WTC11 (cell line): Measurements from ENCODE around the gene AKR1C3. TPM values are rescaled to one million over a fixed set of nuclear protein-coding genes. Genes with fewer than 3 reads are reported as not detected.
"Not testable (repeated sequence)": the region's sequence is repeated elsewhere in the genome, so short reads cannot be mapped to it uniquely, and the experiment has no call there.

Source experiments
- ATAC-seq: fragments of 200-7000 bp; cut with Tn5 transposase; 2 replicates; pipeline ENCODE4 v1.10.0; 2021; ENCODE audit warnings: mild to moderate bottlenecking, moderate library complexity
- CTCF ChIA-PET: fragments of 300-600 bp; sonication (Branson Sonifier 250); formaldehyde crosslinking; loops from one replicate; lab custom pipeline; 2021; ENCODE audit warnings: antibody characterized with exemption; lab: Charles Lee
- POLR2A ChIA-PET: fragments of 350-600 bp; sonication (Branson Sonifier 250); formaldehyde crosslinking; loops from one replicate; lab custom pipeline; 2021; ENCODE audit warnings: antibody characterized with exemption; lab: Charles Lee
- DNase-seq: peaks from one replicate; pipeline ENCODE4 v3.0.0; 2021; ENCODE audit warnings: low spot score
- H3K27ac Mint-ChIP-seq: 2 replicates; pipeline ENCODE4 v1.8.0; 2021; ENCODE audit warnings: mixed read lengths
- H3K27me3 Mint-ChIP-seq: 2 replicates; pipeline ENCODE4 v1.8.0; 2021; ENCODE audit warnings: low read depth, mild to moderate bottlenecking, moderate library complexity, mixed read lengths
- H3K36me3 Mint-ChIP-seq: 2 replicates; pipeline ENCODE4 v1.8.0; 2021; ENCODE audit warnings: mixed read lengths
- H3K4me1 Mint-ChIP-seq: 2 replicates; pipeline ENCODE4 v1.8.0; 2022; ENCODE audit warnings: mixed read lengths
- H3K4me3 Mint-ChIP-seq: 2 replicates; pipeline ENCODE4 v1.8.0; 2021; ENCODE audit warnings: mild to moderate bottlenecking, moderate library complexity, mixed read lengths
- H3K9me3 Mint-ChIP-seq: 2 replicates; pipeline ENCODE4 v1.8.0; 2021; ENCODE audit warnings: mixed read lengths
- CREB1 ChIP-seq: sonication (generic); formaldehyde crosslinking; IDR thresholded peaks from 2 replicates; pipeline ENCODE4 v1.8.0; 2023; ENCODE audit warnings: mild to moderate bottlenecking, missing genetic modification reagents
- ELF4 ChIP-seq: sonication (generic); formaldehyde crosslinking; IDR thresholded peaks from 2 replicates; pipeline ENCODE4 v1.8.1; 2022; ENCODE audit warnings: low read depth, mild to moderate bottlenecking, moderate library complexity, missing genetic modification reagents
- JUN ChIP-seq: sonication (generic); formaldehyde crosslinking; IDR thresholded peaks from 2 replicates; pipeline ENCODE4 v1.8.0; 2023; ENCODE audit warnings: mild to moderate bottlenecking, missing genetic modification reagents
- NR1H2 ChIP-seq: sonication (generic); formaldehyde crosslinking; IDR thresholded peaks from 2 replicates; pipeline ENCODE4 v1.9.0; 2021; ENCODE audit warnings: mild to moderate bottlenecking, moderate library complexity, missing genetic modification reagents
- RELA ChIP-seq: sonication (generic); formaldehyde crosslinking; IDR thresholded peaks from 2 replicates; pipeline ENCODE4 v1.8.1; 2022; ENCODE audit warnings: missing genetic modification reagents, mild to moderate bottlenecking, borderline replicate concordance
- SMAD3 ChIP-seq: sonication (generic); formaldehyde crosslinking; IDR thresholded peaks from 2 replicates; pipeline ENCODE4 v1.8.0; 2022; ENCODE audit warnings: missing genetic modification reagents, mild to moderate bottlenecking, borderline replicate concordance
- ZBTB21 ChIP-seq: sonication (generic); formaldehyde crosslinking; IDR thresholded peaks from 2 replicates; pipeline ENCODE4 v1.8.1; 2023; ENCODE audit warnings: mild to moderate bottlenecking, missing genetic modification reagents, borderline replicate concordance
- ZNF138 ChIP-seq: sonication (generic); formaldehyde crosslinking; conservative IDR thresholded peaks from 2 replicates; pipeline ENCODE4 v1.8.1; 2022; ENCODE audit warnings: mild to moderate bottlenecking, moderate library complexity, missing genetic modification reagents
- ZNF219 ChIP-seq: sonication (generic); formaldehyde crosslinking; IDR thresholded peaks from 2 replicates; pipeline ENCODE4 v1.8.0; 2023; ENCODE audit warnings: missing genetic modification reagents, mild to moderate bottlenecking, borderline replicate concordance
- total RNA-seq: library from RNA; stranded (reverse); gene quantifications from 3 replicates; pipeline ENCODE4 v1.2.3, GENCODE V29; 2021
- TF ChIP-seq, protein P1 (sequence below): sonication (generic); formaldehyde crosslinking; IDR thresholded peaks from 2 replicates; pipeline ENCODE4 v1.8.1; 2023; ENCODE audit warnings: mild to moderate bottlenecking, missing genetic modification reagents, borderline replicate concordance
- TF ChIP-seq, protein P2 (sequence below): sonication (generic); formaldehyde crosslinking; IDR thresholded peaks from 2 replicates; pipeline ENCODE4 v1.8.0; 2022; ENCODE audit warnings: mild to moderate bottlenecking, missing genetic modification reagents
- TF ChIP-seq, protein P3 (sequence below): sonication (generic); formaldehyde crosslinking; IDR thresholded peaks from 2 replicates; pipeline ENCODE4 v1.8.0; 2023; ENCODE audit warnings: mild to moderate bottlenecking, missing genetic modification reagents
- TF ChIP-seq, protein P4 (sequence below): sonication (generic); formaldehyde crosslinking; IDR thresholded peaks from 2 replicates; pipeline ENCODE4 v1.8.1; 2022; ENCODE audit warnings: missing genetic modification reagents, borderline replicate concordance
- TF ChIP-seq, protein P5 (sequence below): sonication (generic); formaldehyde crosslinking; IDR thresholded peaks from 2 replicates; pipeline ENCODE4 v1.8.0; 2022; ENCODE audit warnings: mild to moderate bottlenecking, missing genetic modification reagents
- TF ChIP-seq, protein P6 (sequence below): fragments of 250-450 bp; sonication (Bioruptor Pico); IDR thresholded peaks from 2 replicates; pipeline ENCODE4 v1.9.0; 2021; ENCODE audit warnings: mild to moderate bottlenecking

AKR1C3 gene
- total RNA-seq, 1 experiment from 2014 or later, result 6.7 TPM

DNA sequence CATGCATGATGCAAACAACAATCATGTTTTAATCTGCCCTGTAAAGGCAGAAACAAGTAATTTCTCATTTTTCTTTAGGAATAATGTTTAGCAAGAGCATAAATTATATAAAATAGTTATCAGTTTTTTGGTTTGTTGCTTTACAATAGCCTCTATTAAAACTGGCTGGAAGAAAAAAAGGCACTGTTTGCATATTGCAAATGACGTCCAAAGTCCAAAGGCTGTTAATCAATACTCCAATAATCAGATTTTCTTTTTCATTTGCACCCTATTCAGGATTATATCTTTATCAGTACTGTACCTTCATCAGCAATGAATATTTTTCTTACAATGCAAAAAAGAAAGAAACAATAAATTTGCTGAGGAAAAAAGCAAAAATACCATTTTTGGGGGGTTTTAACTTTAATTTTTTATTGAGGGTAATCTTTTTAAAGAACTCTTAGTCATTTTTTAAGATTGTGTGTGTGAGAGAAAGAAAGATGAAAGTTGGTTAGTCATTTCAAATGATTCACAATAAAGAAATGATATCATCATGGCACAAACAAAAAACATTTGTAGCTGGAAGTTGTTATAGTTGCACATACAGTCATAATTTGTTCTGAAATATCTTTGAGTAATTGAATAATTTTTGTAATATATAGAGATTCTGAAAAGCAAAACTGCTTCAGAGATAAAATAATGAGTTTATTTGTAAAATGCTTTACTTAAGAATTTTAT lies 46.1 kb upstream of the AKR1C3 start:
- H3K36me3 Mint-ChIP-seq, result peaks cover 5% of the 10 kb centered on the region; the same call in 1 of the 2 replicates
- no peaks in the 10 kb centered on the region; the same call in 1 of the 2 replicates for H3K27me3 Mint-ChIP-seq
- ChIA-PET POLR2A (no interaction called here), CTCF (no interaction called here)
- TF ChIP-seq ZNF138 (CRISPR knock-in tag) (no peak), RELA (CRISPR knock-in tag) (no peak), SMAD3 (CRISPR knock-in tag) (no peak), NR1H2 (CRISPR knock-in tag) (no peak), ZBTB21 (CRISPR knock-in tag) (no peak), ZNF219 (CRISPR knock-in tag) (no peak), ELF4 (no peak), CREB1 (CRISPR knock-in tag) (no peak), JUN (no peak)
- TF ChIP-seq, protein P1, sequence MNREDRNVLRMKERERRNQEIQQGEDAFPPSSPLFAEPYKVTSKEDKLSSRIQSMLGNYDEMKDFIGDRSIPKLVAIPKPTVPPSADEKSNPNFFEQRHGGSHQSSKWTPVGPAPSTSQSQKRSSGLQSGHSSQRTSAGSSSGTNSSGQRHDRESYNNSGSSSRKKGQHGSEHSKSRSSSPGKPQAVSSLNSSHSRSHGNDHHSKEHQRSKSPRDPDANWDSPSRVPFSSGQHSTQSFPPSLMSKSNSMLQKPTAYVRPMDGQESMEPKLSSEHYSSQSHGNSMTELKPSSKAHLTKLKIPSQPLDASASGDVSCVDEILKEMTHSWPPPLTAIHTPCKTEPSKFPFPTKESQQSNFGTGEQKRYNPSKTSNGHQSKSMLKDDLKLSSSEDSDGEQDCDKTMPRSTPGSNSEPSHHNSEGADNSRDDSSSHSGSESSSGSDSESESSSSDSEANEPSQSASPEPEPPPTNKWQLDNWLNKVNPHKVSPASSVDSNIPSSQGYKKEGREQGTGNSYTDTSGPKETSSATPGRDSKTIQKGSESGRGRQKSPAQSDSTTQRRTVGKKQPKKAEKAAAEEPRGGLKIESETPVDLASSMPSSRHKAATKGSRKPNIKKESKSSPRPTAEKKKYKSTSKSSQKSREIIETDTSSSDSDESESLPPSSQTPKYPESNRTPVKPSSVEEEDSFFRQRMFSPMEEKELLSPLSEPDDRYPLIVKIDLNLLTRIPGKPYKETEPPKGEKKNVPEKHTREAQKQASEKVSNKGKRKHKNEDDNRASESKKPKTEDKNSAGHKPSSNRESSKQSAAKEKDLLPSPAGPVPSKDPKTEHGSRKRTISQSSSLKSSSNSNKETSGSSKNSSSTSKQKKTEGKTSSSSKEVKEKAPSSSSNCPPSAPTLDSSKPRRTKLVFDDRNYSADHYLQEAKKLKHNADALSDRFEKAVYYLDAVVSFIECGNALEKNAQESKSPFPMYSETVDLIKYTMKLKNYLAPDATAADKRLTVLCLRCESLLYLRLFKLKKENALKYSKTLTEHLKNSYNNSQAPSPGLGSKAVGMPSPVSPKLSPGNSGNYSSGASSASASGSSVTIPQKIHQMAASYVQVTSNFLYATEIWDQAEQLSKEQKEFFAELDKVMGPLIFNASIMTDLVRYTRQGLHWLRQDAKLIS (CRISPR knock-in tag), result no peak
- TF ChIP-seq, protein P2, sequence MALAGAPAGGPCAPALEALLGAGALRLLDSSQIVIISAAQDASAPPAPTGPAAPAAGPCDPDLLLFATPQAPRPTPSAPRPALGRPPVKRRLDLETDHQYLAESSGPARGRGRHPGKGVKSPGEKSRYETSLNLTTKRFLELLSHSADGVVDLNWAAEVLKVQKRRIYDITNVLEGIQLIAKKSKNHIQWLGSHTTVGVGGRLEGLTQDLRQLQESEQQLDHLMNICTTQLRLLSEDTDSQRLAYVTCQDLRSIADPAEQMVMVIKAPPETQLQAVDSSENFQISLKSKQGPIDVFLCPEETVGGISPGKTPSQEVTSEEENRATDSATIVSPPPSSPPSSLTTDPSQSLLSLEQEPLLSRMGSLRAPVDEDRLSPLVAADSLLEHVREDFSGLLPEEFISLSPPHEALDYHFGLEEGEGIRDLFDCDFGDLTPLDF, result no peak
- TF ChIP-seq, protein P3, sequence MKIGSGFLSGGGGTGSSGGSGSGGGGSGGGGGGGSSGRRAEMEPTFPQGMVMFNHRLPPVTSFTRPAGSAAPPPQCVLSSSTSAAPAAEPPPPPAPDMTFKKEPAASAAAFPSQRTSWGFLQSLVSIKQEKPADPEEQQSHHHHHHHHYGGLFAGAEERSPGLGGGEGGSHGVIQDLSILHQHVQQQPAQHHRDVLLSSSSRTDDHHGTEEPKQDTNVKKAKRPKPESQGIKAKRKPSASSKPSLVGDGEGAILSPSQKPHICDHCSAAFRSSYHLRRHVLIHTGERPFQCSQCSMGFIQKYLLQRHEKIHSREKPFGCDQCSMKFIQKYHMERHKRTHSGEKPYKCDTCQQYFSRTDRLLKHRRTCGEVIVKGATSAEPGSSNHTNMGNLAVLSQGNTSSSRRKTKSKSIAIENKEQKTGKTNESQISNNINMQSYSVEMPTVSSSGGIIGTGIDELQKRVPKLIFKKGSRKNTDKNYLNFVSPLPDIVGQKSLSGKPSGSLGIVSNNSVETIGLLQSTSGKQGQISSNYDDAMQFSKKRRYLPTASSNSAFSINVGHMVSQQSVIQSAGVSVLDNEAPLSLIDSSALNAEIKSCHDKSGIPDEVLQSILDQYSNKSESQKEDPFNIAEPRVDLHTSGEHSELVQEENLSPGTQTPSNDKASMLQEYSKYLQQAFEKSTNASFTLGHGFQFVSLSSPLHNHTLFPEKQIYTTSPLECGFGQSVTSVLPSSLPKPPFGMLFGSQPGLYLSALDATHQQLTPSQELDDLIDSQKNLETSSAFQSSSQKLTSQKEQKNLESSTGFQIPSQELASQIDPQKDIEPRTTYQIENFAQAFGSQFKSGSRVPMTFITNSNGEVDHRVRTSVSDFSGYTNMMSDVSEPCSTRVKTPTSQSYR (CRISPR knock-in tag), result no peak
- TF ChIP-seq, protein P4, sequence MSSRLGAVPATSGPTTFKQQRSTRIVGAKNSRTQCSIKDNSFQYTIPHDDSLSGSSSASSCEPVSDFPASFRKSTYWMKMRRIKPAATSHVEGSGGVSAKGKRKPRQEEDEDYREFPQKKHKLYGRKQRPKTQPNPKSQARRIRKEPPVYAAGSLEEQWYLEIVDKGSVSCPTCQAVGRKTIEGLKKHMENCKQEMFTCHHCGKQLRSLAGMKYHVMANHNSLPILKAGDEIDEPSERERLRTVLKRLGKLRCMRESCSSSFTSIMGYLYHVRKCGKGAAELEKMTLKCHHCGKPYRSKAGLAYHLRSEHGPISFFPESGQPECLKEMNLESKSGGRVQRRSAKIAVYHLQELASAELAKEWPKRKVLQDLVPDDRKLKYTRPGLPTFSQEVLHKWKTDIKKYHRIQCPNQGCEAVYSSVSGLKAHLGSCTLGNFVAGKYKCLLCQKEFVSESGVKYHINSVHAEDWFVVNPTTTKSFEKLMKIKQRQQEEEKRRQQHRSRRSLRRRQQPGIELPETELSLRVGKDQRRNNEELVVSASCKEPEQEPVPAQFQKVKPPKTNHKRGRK (CRISPR knock-in tag), result no peak
- TF ChIP-seq, protein P5, sequence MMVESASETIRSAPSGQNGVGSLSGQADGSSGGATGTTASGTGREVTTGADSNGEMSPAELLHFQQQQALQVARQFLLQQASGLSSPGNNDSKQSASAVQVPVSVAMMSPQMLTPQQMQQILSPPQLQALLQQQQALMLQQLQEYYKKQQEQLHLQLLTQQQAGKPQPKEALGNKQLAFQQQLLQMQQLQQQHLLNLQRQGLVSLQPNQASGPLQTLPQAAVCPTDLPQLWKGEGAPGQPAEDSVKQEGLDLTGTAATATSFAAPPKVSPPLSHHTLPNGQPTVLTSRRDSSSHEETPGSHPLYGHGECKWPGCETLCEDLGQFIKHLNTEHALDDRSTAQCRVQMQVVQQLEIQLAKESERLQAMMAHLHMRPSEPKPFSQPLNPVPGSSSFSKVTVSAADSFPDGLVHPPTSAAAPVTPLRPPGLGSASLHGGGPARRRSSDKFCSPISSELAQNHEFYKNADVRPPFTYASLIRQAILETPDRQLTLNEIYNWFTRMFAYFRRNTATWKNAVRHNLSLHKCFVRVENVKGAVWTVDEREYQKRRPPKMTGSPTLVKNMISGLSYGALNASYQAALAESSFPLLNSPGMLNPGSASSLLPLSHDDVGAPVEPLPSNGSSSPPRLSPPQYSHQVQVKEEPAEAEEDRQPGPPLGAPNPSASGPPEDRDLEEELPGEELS (CRISPR knock-in tag), result no peak
- TF ChIP-seq, protein P6, sequence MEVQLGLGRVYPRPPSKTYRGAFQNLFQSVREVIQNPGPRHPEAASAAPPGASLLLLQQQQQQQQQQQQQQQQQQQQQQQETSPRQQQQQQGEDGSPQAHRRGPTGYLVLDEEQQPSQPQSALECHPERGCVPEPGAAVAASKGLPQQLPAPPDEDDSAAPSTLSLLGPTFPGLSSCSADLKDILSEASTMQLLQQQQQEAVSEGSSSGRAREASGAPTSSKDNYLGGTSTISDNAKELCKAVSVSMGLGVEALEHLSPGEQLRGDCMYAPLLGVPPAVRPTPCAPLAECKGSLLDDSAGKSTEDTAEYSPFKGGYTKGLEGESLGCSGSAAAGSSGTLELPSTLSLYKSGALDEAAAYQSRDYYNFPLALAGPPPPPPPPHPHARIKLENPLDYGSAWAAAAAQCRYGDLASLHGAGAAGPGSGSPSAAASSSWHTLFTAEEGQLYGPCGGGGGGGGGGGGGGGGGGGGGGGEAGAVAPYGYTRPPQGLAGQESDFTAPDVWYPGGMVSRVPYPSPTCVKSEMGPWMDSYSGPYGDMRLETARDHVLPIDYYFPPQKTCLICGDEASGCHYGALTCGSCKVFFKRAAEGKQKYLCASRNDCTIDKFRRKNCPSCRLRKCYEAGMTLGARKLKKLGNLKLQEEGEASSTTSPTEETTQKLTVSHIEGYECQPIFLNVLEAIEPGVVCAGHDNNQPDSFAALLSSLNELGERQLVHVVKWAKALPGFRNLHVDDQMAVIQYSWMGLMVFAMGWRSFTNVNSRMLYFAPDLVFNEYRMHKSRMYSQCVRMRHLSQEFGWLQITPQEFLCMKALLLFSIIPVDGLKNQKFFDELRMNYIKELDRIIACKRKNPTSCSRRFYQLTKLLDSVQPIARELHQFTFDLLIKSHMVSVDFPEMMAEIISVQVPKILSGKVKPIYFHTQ (CRISPR knock-in tag), result no peak
- no peaks in the 10 kb centered on the region for H3K4me1 Mint-ChIP-seq
- H3K9me3 Mint-ChIP-seq, result peaks cover 30% of the 10 kb centered on the region
- ATAC-seq (no peak), DNase-seq (no peak)
- no peak overlapping the region for H3K4me3 Mint-ChIP-seq
- H3K27ac Mint-ChIP-seq, result no peak overlapping the region

DNA sequence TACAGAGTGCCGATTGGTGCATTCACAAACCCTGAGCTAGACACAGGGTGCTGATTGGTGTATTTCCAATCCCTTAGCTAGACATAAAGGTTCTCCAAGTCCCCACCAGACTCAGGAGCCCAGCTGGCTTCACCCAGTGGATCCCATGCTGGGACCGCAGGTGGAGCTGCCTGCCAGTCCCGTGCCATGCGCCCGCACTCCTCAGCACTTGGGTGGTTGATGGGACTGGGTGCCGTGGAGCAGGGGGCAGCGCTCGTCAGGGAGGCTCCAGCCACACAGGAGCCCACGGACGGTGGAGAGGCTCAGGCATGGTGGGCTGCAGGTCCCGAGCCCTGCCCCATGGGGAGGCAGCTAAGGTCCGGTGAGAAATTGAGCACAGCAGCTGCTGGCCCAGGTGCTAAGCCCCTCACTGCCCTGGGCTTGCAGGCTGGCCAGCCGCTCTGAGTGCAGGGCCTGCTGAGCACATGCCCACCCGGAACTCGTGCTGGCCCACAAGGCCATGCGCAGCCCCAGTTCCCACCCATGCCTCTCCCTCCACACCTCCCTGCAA lies 41.2 kb upstream of the AKR1C3 start:
- POLR2A ChIA-PET, DNase-seq, H3K36me3 Mint-ChIP-seq, H3K4me1 Mint-ChIP-seq, H3K27me3 Mint-ChIP-seq, H3K27ac Mint-ChIP-seq, H3K4me3 Mint-ChIP-seq, ATAC-seq: not testable (repeated sequence)
- CTCF ChIA-PET, result interaction anchor here (1.3 kb wide), 1 partner anchor 203 kb away, joined by 3 read pairs; no protein-coding TSS in a partner anchor
- H3K9me3 Mint-ChIP-seq, result peaks cover 29% of the 10 kb centered on the region

DNA sequence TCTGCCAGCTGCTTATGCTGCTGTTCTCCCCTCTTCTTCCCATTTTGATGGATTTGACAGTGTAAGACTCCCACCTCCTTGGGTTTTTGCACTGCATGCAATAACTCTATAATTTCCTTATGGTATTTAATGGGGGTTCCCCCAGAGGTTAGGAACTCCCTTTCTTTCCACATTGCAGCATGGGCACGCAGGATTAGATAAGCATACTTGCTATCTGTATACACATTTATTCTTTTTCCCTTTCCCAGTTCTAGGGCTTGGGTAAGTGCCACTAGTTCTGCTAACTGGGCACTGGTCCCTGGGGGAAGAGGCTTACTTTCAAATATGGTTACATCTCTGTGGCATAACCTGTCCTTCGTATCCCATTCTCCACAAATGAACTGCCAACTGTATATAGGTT lies 39.4 kb upstream of the AKR1C3 start:
- CTCF ChIA-PET, H3K36me3 Mint-ChIP-seq, H3K4me1 Mint-ChIP-seq, H3K27ac Mint-ChIP-seq, H3K4me3 Mint-ChIP-seq, ATAC-seq, POLR2A ChIA-PET, DNase-seq, H3K27me3 Mint-ChIP-seq: not testable (repeated sequence)
- H3K9me3 Mint-ChIP-seq, result peaks cover 44% of the 10 kb centered on the region
